Putamen (tissue), 1 donor: Measurements from ENCODE around the gene CAMKK2.
"Not testable (repeated sequence)": the region's sequence is repeated elsewhere in the genome, so short reads cannot be mapped to it uniquely, and the experiment has no call there.

Source experiments
- DNase-seq: peaks from one replicate; pipeline ENCODE4 v3.0.0-alpha.2; 2016; ENCODE audit warnings: low spot score

Gene CAMKK2

DNA sequence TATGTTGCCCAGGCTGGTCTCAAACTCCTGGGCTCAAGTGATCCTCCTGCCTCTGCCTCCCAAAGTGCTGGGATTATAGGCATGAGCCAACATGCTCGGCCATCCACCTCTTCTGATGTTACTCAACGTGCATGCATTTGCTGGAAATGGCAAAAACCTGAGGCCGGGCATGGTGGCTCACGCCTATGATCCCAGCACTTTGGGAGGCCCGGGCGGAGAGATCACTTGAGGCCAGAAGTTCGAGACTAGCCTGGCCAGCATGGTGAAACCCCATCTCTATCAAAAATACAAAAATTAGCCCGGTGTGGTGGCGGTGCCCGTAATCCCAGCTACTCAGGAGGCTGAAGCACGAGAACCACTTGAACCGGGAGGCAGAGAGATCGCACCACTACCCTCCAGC lies 1.9 kb upstream of the CAMKK2 start:
- not testable (repeated sequence) for DNase-seq

DNA sequence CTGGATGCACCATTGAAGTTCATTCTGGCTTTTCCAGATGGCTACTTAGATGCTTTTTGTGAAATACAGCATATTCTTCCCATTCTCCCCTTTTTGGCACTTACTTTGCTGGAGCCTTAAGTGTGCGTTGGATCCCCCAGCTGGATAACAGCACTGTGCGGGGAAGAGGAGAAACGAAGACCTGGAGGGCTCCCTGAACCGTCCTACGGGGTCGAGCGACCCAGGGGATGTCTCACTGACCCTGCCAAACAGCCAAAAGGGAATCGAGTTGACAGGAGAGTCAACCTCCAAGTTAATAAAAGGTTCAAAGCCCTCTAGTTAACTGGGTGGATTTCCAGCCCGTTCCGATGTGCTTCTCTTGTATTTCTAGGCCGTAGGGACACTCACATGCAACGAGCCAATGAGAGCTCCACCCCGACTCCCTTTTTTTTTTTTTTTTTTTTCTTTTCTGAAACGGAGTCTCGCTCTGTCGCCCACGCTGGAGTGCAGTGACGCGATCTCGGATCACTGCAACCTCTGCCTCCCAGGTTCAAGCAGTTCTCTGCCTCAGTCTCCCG lies 1.0 kb upstream of the CAMKK2 start:
- DNase-seq, result no peak

- DNase-seq, result no peak
Measured at GRCh38 chr12:121295746-121296617, 527 bp downstream of the CAMKK2 start.

GRCh38 chr12:121295116-121295745 lies 1.3 kb downstream of the CAMKK2 start:
- DNase-seq, result no peak

DNA sequence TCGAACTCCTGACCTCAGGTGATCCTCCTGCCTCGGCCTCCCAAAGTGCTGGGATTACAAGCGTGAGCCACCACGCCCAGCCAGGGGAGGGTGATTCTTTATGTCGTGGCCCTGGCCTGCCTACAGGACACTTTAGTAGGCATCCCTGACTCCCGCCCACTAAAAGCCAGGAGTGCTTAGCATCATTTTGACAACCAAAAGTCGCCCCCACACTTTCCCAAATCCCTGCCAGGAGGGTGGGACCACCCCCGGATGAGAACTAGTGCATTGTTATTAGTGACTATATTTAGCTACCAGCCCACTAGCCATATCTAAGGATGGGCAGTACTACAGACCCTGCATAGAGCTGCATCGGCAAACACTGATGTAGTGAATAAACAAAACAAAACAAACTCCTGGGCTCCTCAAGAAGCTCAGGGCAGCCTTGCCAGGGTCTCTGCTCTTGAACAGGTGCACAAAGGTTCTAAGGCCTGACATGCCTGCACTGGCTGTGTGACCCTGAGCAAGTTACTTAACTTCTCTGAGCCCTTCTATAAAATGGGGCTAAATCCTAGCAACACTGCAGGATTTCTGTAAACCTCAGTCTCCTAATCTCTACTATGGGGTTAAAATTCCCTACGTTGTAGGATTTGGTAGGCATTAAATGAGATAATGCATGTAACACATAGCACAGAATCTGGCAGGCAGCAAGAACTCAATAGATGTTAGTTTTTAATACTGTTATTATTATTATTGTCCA lies 2.2 kb downstream of the CAMKK2 start:
- DNase-seq, result peak; percentile 50

DNA sequence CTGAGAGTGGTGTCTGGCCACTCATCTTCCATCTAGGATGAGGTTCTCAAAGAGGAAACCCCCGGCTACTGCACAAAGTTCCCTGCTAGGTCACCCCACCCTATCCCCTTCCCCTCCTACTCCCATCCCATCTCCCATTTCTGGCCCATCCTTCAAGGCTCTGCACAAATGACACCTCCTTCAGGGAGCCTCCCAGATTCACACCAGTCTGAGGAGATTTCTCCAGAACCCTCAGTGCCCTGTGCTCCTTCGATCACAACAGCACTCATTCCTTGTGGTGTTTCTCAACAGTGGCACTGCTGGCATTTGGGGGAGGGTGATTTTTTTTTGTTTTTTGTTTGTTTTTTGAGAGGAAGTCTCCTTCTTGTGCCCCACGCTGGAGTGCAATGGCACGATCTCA lies 2.9 kb downstream of the CAMKK2 start:
- no peak for DNase-seq

GRCh38 chr12:121290410-121290809 lies 6.1 kb downstream of the CAMKK2 start:
- DNase-seq, result no peak

- no peak for DNase-seq
Measured at GRCh38 chr12:121289962-121290361, 6.5 kb downstream of the CAMKK2 start.

GRCh38 chr12:121288986-121289385 lies 7.5 kb downstream of the CAMKK2 start:
- no peak for DNase-seq

DNA sequence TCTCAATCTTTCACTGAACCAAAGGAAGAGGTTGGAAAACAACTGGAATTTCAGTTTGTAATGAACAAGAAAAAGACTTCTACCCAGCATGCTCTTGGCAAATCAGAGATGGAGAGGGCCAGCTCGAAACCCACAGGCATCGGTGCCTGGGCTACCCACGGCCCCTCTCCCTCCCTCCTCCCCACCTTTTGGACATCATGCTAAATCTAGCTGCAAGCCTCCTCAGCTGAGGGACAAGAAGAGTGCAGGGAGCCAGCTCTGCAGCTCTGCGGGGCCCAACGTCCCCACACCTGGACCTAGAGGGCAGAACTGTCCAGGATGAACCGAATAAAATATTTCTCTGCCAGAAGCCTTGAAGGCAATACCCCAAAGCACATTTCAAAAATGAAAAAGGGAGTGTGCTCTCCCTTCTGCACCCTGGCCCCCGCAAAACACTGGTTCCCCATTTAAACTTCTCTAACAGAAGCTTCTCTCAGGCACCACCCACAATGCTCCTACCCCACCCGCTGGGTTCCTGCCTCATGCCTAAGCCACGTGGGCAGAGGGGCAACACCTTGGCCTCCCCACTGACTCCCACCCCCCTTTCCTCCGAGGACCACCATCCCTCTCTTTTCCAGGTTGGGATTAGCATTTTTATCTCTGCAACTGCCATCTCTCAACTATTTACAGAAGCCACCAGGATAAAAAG lies 8.2 kb downstream of the CAMKK2 start:
- peak; percentile 70 for DNase-seq

DNA sequence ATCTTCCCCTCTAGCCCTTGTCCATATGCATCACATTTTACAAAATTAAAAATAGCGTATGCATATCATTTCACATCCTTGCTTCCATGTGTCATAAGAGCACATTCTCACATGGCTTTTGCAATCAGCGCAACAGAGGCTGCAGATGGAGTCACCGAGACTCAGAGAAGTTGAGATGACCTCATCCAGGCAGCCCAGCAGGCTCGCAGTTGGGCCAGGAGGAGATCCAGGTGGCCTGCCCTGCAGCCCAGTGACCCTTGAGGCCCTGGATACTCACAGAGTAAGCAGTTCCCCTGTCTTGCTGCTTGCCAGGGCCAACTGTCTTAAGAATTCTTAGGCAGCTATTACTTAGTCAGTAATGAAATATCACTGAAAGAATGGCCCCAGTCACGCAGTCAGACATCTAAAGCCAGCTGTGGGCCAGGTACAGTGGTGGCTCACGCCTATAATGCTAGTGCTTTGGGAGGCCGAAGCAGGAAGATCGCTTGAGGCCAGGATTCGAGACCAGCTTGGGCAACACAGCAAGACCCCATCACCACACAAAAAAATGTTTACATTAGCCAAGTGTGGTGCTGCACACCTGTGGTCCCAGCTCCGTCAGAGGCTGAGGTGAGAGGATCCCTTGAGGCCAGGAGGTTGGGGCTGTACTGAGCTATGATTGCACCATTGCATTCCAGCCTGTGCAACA lies 9.1 kb downstream of the CAMKK2 start:
- no peak for DNase-seq

GRCh38 chr12:121285856-121286255 lies 10.7 kb downstream of the CAMKK2 start:
- no peak for DNase-seq

DNA sequence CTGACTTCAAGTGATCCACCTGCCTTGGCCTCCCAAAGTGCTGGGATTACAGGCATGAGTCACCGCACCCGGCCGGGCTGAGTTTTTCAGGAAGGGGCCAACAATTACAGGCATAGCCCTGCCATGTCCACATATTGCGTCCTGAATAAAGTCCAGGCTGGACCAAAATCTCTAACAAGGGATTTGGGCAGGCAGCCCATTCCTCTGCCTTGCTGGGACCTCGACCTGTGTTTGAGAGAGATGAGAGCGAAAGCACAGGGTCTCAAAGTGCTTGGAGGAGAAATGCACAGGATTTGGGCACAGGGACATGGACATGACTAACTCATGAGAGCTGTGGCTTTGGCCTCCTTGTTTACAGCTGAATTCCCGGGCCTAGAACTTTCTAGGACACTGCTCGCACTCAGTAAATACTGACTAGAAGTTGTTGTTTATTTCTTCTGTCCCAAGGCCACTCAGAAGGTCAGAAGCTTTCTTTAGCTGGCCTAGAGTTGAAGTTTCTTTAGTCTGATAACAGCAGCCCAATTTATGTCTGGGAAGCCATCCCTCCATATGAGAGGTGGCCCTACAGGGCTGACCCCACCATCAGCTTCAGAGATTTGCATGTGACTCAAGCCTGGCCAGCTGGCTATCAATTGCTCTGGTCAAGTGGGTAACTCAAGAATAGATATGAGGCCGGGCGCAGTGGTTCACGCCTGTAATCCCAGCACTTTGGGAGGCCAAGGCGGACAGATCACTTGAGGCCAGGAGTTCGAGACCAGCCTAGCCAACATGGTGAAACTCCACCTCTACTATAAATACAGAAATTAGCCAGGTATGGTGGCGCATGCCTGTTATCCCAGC lies 11.7 kb downstream of the CAMKK2 start:
- no peak for DNase-seq

GRCh38 chr12:121283841-121284240 lies 12.7 kb downstream of the CAMKK2 start:
- DNase-seq, result no peak

DNA sequence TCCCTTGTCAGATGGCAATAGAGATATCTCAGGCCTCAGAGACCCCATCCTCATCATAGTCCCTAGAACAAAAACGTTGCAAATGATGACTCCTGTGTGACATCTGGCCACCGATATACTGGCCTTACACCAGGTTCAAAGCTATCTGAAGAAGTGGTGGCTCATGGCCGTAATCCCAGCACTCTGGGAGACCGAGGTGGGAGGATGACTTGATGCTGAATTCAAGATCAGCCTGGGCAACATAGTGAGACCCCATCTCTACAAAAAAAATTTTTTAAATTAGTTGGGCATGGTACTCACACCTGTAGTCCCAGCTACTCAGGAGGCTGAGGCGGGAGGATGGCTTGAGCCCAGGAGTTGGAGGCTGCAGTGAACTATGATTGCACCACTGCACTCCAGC lies 13.1 kb downstream of the CAMKK2 start:
- no peak for DNase-seq

- DNase-seq, result not testable (repeated sequence)
Measured at GRCh38 chr12:121282910-121283309, 13.6 kb downstream of the CAMKK2 start.

GRCh38 chr12:121282072-121282742 lies 14.3 kb downstream of the CAMKK2 start:
- no peak for DNase-seq

- DNase-seq, result not testable (repeated sequence)
Measured at GRCh38 chr12:121281116-121281515, 15.4 kb downstream of the CAMKK2 start.

DNA sequence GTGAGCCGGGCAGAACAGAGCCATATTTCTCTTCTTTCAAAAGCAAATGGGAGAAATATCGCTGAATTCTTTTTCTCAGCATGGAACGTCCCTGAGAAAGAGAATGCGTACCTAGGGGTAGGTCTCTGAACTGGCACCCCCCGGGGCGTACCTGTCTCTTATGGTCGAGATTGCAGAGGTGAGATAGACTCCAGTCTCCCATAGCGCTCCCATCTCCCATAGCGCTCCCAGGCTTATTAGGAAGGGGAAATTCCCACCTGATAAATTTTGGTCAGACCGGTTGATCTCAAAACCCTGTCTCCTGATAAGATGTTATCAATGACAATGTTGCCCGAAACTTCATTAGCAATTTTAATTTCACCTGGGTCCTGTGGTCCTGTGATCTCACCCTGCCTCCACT lies 16.0 kb downstream of the CAMKK2 start:
- DNase-seq, result not testable (repeated sequence)

GRCh38 chr12:121279507-121279915 lies 17.0 kb downstream of the CAMKK2 start:
- no peak for DNase-seq
